EL (cell line): Measurements from ENCODE around the gene HIPK3.

Source experiments
- DNase-seq: peaks from one replicate; pipeline ENCODE4 v3.0.0-alpha.2; 2016

Gene HIPK3

GRCh38 chr11:33399421-33399820 lies 142.2 kb downstream of the HIPK3 start:
- DNase-seq = no peak

GRCh38 chr11:33402066-33402465 lies 144.9 kb downstream of the HIPK3 start:
- no peak for DNase-seq

DNA sequence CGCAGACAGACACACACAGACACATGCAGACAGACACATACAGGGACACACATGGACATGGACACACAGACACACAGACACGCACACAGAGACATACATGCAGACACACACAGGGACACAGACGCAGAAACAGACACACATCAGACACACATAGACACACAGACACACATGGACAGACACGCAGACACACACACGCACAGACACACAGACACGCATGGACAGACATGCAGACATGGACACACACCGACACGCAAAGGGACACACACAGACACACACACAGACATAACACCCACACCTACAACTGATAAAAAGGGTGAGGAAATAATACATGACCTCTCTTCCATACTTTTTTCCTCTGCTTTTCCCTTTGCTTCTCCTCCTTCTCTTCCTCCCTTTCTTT lies 146.2 kb downstream of the HIPK3 start:
- DNase-seq = no peak

GRCh38 chr11:33405834-33406602 lies 148.8 kb downstream of the HIPK3 start:
- no peak for DNase-seq
